GM19193 (cell line): Measurements from ENCODE around the gene MADCAM1.
A peak's percentile ranks its signal among the peaks of the same experiment; 100 is the strongest.

Source experiments
- POLR2A ChIP-seq: IDR thresholded peaks from 4 replicates; pipeline ENCODE4 v1.6.1; 2011; ENCODE audit not compliant: insufficient read depth, insufficient read length; ENCODE audit errors: extremely low read depth

The MADCAM1 gene

DNA sequence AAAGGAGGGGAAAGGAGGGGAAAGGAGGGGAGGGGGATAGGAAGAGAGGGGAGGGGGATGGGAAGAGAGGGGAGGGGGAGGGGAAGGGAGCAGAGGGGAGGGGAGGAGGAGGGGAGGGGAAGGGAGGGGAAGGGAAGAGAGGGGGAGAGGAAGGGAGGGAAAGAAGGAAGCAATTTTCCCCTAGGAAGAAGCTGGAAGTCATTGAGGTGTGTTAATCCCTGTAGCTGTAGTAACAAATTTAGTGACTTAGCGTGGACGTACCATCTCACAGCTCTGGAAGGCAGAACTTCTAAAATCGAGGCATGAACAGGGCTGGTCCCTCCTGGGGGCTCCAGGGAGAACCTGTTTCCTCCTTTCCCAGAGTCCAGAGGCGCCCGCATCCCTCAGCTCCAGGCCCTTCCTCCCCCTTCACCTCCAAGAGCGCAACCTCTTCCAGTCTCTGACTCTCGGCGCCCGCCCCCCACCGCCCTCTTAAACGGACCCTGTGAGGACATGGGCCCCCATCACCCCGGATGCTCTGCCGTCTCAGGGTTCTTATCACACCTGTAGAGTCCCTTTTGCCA, 29.7 kb downstream of the MADCAM1 start:
- no peak for TF ChIP-seq POLR2A

DNA sequence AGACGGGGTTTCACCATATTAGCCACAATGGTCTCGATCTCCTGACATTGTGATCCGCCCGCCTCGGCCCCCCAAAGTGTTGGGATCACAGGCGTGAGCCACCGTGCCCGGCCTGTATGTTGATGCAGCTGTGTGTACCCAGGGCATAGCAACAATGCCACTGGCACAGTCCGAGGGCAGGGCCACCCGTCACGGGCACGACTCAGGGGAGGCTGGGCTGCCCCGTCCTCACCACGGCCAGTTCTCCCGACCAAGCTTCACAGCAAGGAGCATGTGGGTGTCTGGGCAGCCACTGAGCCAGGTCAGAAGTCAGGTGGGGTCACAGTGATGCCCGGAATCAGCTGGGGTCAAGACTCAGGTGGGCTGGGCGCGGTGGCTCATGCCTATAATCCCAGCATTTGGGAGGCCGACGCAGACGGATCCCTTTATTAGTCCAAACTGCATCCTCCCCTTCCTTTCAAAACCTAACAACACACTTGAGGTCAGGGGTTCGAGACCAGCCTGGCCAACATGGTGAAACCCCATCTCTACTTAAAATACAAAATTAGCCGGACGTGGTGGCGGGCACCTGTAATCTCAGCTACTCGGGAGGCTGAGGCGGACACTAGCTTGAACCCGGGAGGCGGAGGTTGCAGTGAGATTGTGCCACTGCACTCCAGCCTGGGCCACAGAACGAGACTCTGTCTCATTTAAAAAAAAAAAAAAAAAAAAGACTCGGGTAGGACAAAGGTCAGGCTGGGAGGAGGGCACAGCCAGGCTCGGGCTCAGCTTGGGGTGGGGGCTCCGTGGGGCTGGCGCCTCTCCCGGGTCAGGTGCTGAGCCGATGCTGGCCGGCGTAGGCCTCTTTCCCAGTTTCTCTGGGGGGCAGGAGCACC, 34.1 kb downstream of the MADCAM1 start:
- no peak for TF ChIP-seq POLR2A

DNA sequence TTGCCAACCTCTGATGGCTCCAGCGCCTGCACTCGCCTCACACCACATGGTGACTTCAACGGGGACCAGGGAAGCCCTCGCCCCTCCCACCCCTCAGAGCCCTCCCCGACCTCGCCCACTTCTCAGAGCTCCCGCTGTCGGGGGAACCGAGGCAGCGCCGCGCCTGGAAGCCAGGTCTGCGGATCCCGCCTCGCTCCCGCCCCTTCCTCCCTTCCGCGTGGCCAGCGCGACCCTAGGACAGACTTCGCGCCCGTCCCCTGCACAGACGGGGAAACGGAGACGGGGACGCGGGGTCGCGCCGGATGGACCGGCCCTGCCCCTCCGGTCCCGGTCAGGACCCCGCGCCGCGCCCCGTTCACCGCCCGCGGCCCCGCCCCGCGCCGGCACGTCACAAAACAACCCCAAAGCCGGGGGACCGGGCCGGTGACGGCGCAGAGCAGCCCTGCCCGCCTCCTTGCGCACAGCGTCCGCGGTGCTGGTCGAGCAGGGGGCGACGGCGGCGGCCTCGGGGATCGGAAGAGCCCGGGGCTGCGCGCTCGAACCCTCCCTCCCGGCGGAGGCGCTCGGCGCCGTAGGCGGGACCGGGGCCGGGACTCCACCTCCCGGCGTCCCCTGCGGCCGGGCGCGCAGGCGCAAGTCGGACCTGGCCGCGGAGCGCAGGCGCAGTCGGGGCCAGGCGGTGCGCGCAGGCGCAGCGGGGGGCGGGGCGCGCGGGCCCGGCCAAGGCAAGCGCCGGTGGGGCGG, 34.9 kb downstream of the MADCAM1 start:
- no peak for TF ChIP-seq POLR2A

DNA sequence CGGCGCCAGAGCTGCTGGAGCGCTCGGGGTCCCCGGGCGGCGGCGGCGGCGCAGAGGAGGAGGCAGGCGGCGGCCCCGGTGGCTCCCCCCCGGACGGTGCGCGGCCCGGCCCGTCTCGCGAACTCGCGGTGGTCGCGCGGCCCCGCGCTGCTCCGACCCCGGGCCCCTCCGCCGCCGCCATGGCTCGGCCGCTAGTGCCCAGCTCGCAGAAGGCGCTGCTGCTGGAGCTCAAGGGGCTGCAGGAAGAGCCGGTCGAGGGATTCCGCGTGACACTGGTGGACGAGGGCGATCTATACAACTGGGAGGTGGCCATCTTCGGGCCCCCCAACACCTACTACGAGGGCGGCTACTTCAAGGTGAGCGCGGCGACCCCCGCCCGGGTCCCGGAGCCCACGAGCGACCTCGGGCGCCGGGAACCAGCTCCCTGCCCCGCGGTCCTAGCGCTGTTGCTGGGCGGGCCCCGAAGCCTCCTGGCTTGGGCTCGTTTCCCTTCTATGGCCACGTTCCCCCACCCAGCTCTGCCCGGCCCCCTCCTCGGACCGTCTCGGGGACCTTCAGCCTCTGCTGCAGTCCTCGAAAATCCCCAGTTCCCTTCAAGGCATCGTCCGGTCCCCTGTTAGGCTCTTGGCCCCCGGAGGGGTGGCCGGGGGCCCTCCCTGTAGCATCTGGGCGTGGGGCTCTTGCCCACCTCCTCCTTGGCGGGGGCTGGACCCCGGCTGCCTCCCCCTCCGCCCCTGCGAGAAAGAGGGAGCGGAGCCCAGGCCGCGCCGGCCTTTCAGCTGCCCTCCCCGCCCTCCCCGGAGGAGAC, 35.7 kb downstream of the MADCAM1 start, which contains the start of gene CDC34:
CDC34 (plus strand) TSS at position 8 of the 808 bp plus-strand sequence; CDS start at position 180, 172 bp downstream.
- TF ChIP-seq POLR2A: peak; percentile 68

DNA sequence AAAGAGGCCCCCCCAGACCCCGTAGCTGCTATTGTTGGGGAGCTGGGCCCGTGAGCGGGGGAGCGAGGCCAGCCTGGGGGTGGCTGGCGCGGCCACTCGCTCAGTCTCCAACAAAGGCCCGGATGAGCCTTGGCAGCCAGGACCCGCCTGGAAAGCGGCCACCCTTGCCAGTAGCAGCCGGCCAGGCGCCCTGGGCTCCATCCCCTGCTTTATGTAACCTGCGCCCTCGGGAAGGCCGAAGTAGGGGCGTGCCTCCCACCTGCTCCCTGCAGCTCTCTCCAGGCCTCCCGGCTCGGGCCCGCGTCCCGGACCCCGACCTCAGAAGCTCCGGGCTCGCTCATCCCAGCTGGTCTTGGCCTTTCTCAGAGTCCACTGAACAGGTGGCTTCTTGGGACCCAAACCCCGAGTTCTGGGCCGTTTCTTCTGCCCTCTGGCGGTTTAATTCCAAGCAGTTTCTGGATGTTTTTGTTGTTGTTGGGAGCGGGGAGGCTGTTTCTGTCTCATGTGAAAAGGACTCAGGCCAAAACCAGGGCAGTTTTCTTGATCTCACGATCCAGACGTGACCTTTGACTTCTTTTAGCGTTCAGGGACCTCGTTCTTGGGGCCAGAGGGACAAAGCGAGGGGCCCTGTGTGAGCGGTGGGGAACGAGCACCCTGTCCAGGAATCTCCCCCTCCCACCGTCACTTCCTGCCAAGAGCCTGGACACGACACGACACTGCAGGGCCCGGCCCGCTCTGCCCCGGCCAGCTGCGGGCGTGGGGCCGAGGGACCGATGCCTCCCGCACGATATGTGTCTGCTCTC, 36.5 kb downstream of the MADCAM1 start:
- TF ChIP-seq POLR2A: no peak

DNA sequence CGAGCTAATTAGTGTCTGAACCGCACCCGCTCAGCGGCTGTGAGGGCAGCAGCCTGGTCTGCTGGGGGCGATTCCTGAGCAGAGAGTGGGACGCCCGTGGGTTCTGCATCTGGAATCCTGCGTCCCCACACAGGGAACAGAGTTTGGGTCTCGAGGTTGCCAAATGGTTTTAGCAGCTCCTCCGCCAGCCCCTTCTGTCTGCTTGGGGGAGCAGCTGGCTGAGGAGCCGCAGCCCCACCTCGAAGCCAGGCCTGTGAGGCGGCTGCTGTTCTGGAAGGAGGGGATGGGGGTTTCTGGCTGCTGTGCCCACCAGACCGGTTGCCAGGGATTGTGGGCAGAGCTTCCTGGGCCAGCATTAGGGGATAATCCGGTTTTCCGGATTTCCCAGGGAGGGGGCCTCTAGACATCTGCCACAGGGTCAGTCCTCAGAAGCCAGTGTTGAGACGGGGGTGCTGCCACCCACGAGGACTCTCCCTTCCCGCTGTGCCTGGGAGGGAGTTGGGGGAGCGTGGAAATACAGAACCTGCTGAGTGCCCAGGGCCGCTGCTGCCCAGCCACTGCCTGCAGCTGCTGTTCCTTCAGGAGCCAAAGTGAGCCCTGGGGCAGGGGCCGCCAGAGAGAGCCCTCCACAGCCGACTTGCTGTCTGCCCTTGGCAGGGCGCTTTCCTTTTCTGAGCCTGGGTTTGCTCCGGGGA, 37.2 kb downstream of the MADCAM1 start:
- TF ChIP-seq POLR2A: no peak

DNA sequence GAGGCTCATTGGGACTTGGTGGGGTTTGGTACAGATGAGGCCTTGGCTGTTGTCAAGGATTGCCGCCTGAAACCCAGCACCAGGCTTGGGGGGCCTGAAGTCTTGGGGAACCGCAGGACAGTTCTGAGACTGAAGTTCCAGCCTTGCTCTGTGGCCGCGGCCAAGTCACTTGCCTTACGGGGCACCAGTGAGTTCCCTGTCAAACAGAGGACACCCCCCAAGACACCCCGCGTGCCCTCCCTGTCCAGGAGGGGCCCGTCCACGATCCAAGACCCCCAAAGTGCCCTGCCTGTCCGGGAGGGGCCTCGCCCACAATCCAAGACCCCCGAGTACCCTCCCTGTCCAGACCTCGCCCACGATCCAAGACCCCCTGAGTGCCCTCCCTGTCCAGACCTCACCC, 37.8 kb downstream of the MADCAM1 start:
- TF ChIP-seq POLR2A: no peak

DNA sequence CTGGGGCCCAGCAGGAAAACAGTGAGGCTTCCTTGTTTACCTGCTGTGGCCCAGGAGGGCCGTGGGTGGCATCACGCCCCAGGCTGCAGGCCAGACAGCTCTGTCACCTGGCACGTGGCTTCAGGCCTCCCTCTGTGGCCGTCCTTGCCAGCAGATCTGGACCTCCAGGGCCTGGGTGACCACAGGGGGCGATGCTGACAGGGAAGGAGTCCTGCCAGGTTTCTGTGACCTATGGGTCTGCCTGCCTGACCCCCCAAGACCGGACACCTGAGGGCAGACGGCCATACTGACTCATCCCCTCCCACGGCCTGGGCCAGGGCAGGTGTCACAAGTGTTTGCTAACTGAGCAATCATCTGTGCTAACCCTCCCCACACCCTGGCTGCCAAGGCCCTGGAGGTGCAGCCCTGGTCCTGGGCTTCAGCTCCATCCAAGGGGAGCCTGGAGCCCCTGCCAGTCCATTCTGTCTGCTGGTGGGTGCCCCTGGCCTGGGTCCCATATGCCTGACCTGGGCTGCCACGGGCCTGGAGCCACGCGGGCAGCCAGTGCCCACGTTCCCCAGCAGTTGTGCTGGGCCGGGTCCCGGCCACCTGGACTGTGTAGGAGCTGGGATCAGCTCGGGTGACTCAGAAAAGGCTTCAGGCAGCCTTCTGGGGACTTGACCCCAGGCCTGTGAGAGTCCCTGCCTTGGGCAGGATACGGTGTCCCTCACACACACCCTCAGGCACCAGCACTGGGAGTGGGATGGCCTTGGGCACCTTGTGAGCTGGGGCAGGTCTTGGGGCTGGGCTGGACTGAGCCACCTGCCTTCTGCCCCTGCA, 38.9 kb downstream of the MADCAM1 start:
- TF ChIP-seq POLR2A: no peak

DNA sequence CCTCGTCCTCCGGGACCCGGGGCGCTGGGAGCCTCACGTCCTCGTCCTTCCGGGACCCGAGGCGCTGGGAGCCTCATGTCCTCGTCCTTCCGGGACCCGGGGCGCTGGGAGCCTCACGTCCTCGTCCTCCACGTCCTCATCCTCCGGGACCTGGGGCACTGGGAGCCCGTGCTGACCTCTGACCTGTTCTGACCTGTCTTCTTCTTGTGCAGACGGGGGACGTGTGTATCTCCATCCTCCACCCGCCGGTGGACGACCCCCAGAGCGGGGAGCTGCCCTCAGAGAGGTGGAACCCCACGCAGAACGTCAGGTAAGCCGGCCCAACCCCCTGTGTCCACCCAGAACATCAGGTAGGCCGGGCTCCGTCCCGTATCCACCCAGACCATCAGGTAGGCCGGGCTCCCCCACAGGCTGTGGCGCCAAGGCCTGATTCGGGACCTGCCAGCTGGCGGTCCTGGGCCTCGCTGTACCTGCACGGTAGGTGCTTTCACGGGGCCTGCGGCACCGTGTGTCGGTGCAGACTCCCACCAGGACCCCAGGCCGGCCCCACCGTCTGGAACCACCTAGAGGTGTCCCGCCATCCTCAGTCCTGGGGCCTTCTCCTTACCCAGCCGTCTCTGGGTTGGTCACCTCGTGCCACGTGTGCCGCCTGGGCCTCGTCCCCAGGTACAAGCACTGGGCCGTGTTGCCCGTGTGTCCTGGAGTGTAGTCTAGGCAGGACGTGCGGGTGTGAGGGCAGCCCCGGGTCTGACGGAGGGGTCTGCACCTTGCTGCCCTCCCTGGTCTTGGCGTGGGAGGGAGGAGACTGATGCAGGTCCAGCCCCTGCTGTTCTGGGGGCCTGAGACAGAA, 40.0 kb downstream of the MADCAM1 start:
- TF ChIP-seq POLR2A: no peak

DNA sequence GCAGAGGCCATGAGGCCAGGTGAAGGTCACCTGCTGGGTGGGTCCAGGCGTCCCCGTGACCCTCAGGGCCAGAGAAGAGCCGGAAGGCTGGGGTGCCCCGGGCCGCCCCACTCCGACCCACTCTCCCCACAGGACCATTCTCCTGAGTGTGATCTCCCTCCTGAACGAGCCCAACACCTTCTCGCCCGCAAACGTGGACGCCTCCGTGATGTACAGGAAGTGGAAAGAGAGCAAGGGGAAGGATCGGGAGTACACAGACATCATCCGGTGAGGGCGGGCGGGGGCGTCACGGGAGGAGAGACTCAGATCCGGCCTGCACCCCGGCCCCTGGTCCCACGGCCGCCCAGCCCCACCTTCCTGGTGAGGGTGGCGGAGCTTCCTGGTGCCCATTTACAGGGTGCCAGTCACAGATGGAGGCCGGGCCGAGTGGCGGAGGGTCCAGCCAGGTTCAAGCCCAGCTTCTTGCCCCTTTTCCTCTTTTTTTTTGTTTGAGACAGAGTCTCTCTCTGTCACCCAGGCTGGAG, 40.7 kb downstream of the MADCAM1 start:
- no peak for TF ChIP-seq POLR2A

DNA sequence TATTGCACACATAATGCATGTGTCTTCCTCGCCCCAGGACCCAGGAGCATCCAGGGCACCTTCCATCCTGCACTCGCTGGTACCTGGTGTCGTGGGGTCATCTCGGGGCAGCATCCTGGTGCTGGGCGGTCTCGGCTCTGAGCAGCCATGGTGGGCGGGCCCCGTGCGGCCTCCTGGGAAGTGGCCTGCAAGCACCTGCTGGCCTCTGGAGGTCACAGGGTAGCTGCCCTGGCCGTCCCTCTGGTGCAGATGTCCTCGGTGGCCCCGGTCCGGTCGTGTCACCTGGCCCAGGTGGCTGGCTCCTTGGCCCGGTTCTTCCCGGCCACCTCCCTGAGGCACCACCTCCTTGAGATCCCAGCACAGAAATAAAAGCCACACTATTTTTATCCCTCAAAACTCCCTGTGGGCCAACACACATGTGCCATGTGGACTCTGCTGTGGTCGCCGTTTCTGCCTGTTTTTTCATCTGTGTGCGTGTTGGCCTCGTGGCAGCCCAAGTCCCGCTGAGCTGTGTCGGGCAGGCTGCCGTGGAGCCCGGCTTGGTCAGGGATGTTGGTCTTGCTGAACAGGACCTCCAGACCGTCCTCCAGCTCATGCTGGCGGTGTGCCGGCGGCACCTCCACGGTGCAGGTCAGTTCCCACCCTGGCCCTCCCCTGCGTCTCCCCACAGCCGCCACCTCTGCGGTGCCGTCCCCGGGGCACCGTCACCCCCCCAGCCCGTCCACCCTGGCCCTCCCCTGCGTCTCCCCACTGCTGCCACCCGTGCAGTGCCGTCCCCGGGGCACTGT, 42.5 kb downstream of the MADCAM1 start:
- no peak for TF ChIP-seq POLR2A
